Measurements from ENCODE around the gene PDCD6IP.
A peak's percentile ranks its signal among the peaks of the same experiment; 100 is the strongest.

The PDCD6IP gene

GRCh38 chr3:33787328-33788009 is 11.0 kb upstream of the PDCD6IP start:
- peak; percentile 82 for TF ChIP-seq CTCF (IDR thresholded peaks at IDR 0.05; ENCODE audit: control insufficient read depth, insufficient read depth, low read depth, low read length, missing control alignments)
- peak; percentile 23 for DNase-seq (ENCODE audit: low read depth)
- H3K4me3 ChIP-seq (ENCODE audit: control insufficient read depth, low read depth, low read length), result no peak overlapping the region; the same call in none of the 2 replicates

DNA sequence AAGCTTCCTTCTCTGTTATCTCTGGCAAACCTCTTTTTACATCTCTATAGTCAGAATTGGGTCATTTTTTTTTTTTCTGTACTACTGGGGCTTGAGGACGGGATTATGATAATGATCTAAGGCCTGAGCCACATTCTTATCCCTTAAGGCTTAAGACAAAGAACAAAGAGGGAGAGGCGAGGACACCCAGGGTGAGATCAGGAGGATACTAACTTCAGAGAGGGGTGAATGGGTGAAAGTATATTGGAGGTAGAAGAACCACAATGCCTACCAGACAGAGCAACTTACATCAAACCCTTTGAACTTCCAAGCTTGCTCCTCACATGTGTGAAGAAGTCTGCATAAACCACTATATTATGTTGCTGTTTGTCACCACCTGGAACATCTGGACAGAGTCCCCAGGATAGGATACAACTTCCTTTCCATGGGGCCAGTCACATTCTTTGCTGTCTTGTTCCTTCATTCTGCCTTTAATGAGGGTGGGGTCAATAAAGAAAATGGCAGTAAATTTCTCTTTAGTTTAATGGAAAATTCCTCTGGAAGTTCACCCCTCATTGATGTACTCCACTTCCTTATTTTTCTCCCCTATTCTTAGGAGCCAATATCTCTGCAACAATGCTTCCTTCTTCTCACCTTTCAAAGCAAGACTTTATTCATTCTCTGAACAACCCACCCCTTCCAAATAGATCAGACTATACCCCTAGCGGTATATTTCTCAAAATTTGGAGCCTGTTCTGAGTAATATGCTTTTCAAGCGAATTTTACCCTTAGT is 9.1 kb upstream of the PDCD6IP start:
- no peak for DNase-seq (ENCODE audit: low read depth)
- no peak overlapping the region for H3K4me3 ChIP-seq (ENCODE audit: control insufficient read depth, low read depth, low read length)
- TF ChIP-seq CTCF (IDR thresholded peaks at IDR 0.05; ENCODE audit: control insufficient read depth, insufficient read depth, low read depth, low read length, missing control alignments), result no peak

DNA sequence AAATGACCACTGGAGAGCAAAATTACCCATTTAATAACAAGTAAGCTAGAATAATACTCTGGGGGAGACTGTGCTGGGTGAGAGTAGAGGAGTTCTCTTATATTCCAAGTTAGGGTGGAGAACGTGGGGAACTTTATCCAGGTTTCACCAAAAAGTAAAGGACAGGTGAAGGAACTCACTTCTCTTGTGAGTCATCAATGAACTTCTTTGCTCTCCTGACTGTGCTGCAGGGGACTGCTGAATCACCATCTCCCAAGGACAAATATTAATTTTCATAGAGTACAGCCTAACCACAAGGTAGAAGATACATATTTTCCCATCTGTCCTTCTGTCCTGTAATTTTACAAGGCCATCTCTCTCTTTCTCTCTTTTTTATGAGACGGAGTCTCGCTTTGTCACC is 8.3 kb upstream of the PDCD6IP start:
- H3K4me3 ChIP-seq (ENCODE audit: control insufficient read depth, low read depth, low read length), result no peak overlapping the region
- no peak for TF ChIP-seq CTCF (IDR thresholded peaks at IDR 0.05; ENCODE audit: control insufficient read depth, insufficient read depth, low read depth, low read length, missing control alignments)
- no peak for DNase-seq (ENCODE audit: low read depth)

GRCh38 chr3:33791477-33792166 is 6.8 kb upstream of the PDCD6IP start:
- no peak for DNase-seq (ENCODE audit: low read depth)
- no peak for TF ChIP-seq CTCF (IDR thresholded peaks at IDR 0.05; ENCODE audit: control insufficient read depth, insufficient read depth, low read depth, low read length, missing control alignments)
- H3K4me3 ChIP-seq (ENCODE audit: control insufficient read depth, low read depth, low read length), result no peak overlapping the region

- no peak for DNase-seq (ENCODE audit: low read depth)
- no peak overlapping the region for H3K4me3 ChIP-seq (ENCODE audit: control insufficient read depth, low read depth, low read length)
- TF ChIP-seq CTCF (IDR thresholded peaks at IDR 0.05; ENCODE audit: control insufficient read depth, insufficient read depth, low read depth, low read length, missing control alignments), result no peak
Measured at GRCh38 chr3:33792167-33792892, 6.1 kb upstream of the PDCD6IP start.

DNA sequence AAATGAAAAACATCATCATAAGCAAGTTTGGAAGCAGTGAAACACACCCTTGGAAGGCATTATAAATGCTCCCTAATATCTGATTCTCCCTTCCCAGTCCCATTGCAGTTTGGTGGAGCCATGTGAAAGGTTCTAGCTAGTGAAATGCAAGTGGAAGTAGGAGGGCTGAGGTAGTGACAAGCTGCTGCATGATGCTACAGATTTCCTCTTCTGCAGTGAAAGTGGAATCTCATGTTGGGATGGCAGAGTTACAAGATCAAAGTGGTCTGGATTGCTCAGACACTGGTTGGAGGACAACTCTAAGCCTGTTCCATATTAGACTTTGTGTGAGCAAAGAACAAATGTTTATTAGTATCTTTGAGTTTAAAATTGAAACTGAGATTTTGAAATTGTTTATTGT is 3.3 kb upstream of the PDCD6IP start:
- no peak for DNase-seq (ENCODE audit: low read depth)
- no peak overlapping the region for H3K4me3 ChIP-seq (ENCODE audit: control insufficient read depth, low read depth, low read length)
- no peak for TF ChIP-seq CTCF (IDR thresholded peaks at IDR 0.05; ENCODE audit: control insufficient read depth, insufficient read depth, low read depth, low read length, missing control alignments)

All from AG09309 (cell line).